Cardiac muscle cell (in vitro differentiated cells and primary cell): ENCODE results near the gene C4B. TPM values are rescaled to one million over a fixed set of nuclear protein-coding genes. Genes with fewer than 3 reads are reported as not detected.
"Not testable (repeated sequence)": the region's sequence is repeated elsewhere in the genome, so short reads cannot be mapped to it uniquely, and the experiment has no call there.

Source experiments
- DNase-seq, 2 donors: peaks; one replicate each; pipeline versions ENCODE4 v3.0.0 to v3.0.0-alpha.2; 2010 to 2017; ENCODE audit warnings: low read depth in 1 of 2, low spot score in 1 of 2
- H3K27ac ChIP-seq: fragments of 200-600 bp; sonication (generic); 2 replicates; pipeline ENCODE4 v1.5.1; 2016
- H3K27me3 ChIP-seq: fragments of 200-600 bp; sonication (generic); 2 replicates; pipeline ENCODE4 v1.6.0; 2016; ENCODE audit warnings: control low read depth
- H3K36me3 ChIP-seq: fragments of 200-600 bp; sonication (generic); 2 replicates; pipeline ENCODE4 v1.5.1; 2016; ENCODE audit warnings: control low read depth
- H3K4me1 ChIP-seq: fragments of 200-600 bp; sonication (generic); 2 replicates; pipeline ENCODE4 v1.8.1; 2017; ENCODE audit warnings: low read depth, mild to moderate bottlenecking, mixed run types
- H3K4me3 ChIP-seq: fragments of 200-600 bp; sonication (generic); 2 replicates; pipeline ENCODE4 v1.5.1; 2016; ENCODE audit warnings: mild to moderate bottlenecking
- H3K9me3 ChIP-seq: fragments of 200-600 bp; sonication (generic); 2 replicates; pipeline ENCODE4 v1.5.1; 2017; ENCODE audit warnings: low read depth, mild to moderate bottlenecking, control low read depth
- polyA plus RNA-seq: library from polyadenylated mRNA; unstranded; fragments of >200 nt; fragmentation: Nextera tagmentation; extraction: Ambion mirVana; gene quantifications from 2 replicates; pipeline ENCODE4 v1.2.1, GENCODE V29; 2016
- total RNA-seq: library from RNA; depleted of rRNA; stranded (reverse); fragments of >200 nt; gene quantifications from 2 replicates; pipeline ENCODE4 v1.2.3, GENCODE V29; 2016
- TF ChIP-seq, protein P1 (sequence below): IDR thresholded peaks from 2 replicates; pipeline ENCODE4 v1.5.1; 2012; ENCODE audit warnings: low read depth, mild to moderate bottlenecking, low read length

The C4B gene
- total and polyA plus RNA-seq, 2 experiments from 2014 or later = 2.7 to 4.1 TPM

DNA sequence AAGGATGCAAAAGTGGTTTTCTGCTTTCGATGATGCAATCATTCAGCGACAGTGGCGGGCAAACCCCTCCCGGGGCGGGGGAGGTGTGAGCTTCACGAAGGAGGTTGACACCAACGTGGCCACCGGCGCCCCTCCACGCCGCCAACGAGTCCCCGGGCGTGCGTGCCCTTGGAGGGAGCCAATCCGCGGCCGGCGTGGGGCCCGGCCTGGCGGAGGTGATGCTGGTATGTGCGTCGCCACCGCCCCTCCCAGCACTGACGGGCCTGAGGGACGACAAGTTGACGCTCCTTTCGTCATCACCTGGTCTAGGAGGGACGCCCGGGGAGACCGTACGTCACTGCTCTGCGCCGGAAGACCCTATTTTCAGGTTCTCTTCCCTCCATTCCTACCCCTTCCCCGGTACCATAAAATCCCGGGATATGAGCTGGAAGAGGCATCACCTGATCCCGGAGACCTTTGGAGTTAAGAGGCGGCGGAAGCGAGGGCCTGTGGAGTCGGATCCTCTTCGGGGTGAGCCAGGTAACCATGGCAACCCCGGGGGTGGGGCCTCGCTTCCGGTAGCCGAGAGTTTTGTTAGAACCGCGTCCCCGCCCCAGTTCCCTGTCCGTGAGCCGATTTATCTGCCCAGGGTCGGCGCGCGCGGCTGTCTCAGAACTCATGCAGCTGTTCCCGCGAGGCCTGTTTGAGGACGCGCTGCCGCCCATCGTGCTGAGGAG, 42.4 kb upstream of the C4B start, which contains the start of gene DXO:
DXO (minus strand) TSS at position 146 of the 716 bp plus-strand sequence. CDS start 463 bp downstream, outside the sequence.
- TF ChIP-seq, protein P1, sequence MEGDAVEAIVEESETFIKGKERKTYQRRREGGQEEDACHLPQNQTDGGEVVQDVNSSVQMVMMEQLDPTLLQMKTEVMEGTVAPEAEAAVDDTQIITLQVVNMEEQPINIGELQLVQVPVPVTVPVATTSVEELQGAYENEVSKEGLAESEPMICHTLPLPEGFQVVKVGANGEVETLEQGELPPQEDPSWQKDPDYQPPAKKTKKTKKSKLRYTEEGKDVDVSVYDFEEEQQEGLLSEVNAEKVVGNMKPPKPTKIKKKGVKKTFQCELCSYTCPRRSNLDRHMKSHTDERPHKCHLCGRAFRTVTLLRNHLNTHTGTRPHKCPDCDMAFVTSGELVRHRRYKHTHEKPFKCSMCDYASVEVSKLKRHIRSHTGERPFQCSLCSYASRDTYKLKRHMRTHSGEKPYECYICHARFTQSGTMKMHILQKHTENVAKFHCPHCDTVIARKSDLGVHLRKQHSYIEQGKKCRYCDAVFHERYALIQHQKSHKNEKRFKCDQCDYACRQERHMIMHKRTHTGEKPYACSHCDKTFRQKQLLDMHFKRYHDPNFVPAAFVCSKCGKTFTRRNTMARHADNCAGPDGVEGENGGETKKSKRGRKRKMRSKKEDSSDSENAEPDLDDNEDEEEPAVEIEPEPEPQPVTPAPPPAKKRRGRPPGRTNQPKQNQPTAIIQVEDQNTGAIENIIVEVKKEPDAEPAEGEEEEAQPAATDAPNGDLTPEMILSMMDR = no peak
- DNase-seq = peak; percentile 99 to 100
- Histone ChIP-seq H3K27me3 (no peaks in the 10 kb centered on the region), H3K9me3 (no peaks in the 10 kb centered on the region), H3K4me3 (peak within 1 kb of the TSS; percentile 67), H3K36me3 (peaks cover 4% of the 10 kb centered on the region), H3K4me1 (peaks cover 5% of the 10 kb centered on the region), H3K27ac (peak within 1 kb of the TSS; percentile 87)

DNA sequence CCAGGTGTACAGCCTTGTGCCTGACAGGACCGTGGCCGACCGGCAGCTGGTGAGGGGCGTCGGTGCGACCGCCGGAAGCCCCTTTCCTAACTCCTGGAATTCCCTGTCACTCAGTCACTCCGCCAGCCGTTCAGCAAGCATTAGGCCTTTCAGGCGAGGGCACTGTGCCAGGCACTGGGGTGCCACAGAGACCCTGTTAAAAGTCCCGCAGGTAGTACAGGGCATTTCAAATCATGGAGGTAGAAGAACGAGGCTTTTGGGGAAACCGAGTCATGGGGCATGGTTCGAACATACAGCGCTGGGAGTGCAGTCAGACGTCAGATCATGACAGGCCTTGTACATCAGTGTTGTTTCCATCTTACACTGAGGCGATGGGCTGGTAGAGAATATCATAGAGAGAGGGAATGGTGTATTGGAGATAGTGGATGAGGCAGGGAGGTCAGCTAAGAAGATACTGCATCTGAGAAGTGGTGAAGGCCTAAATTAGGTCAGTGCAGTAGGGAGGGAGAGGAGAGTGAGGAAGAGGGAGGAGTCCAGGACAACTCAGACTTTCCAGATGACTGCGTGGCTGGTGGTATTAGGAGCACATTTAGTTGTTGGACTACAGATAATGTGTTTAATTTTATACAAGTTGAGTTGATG, 41.8 kb upstream of the C4B start:
- DNase-seq = peak in 1 of 2 donors; percentile 53
- H3K36me3 ChIP-seq = peaks cover under 1% of the 10 kb centered on the region
- TF ChIP-seq, protein P1 = no peak
- H3K27ac ChIP-seq = peak overlapping the region; percentile 87
- peaks cover 5% of the 10 kb centered on the region for H3K4me1 ChIP-seq
- no peaks in the 10 kb centered on the region for H3K27me3 ChIP-seq
- no peaks in the 10 kb centered on the region for H3K9me3 ChIP-seq
- H3K4me3 ChIP-seq = peak overlapping the region; percentile 67

- not testable (repeated sequence) for H3K27ac ChIP-seq, H3K4me3 ChIP-seq, DNase-seq, H3K36me3 ChIP-seq, H3K27me3 ChIP-seq, H3K9me3 ChIP-seq, H3K4me1 ChIP-seq
Measured at GRCh38 chr6:31976065-31976464, 38.5 kb upstream of the C4B start.

GRCh38 chr6:31977816-31978431, 36.7 kb upstream of the C4B start:
- Histone ChIP-seq H3K27me3 (no peaks in the 10 kb centered on the region), H3K36me3 (peaks cover 4% of the 10 kb centered on the region), H3K9me3 (no peaks in the 10 kb centered on the region), H3K4me3 (no peak overlapping the region), H3K4me1 (peaks cover 4% of the 10 kb centered on the region), H3K27ac (no peak overlapping the region)
- no peak for DNase-seq
- TF ChIP-seq, protein P1 = no peak

DNA sequence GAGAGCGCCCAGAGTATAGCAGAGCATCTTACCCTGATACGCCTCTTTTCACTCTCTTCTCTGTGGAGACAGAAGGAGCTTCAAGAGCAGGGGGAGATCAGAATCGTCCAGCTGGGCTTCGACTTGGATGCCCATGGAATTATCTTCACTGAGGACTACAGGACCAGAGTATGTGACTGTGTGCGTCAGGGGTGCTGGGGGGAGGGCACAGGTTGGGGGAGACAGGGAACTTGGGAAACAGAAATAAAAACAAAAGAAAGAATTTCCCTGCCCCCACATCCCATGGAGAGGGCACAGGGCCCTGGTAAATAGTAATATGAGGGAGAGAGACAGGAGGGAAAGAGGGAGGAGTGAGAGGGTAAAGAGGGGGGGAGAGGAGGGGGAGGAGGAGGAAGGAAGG, 35.8 kb upstream of the C4B start:
- Histone ChIP-seq H3K4me3 (no peak overlapping the region), H3K36me3 (peaks cover 4% of the 10 kb centered on the region), H3K27ac (no peak overlapping the region), H3K4me1 (no peaks in the 10 kb centered on the region), H3K27me3 (no peaks in the 10 kb centered on the region), H3K9me3 (no peaks in the 10 kb centered on the region)
- no peak for DNase-seq
- TF ChIP-seq, protein P1 = no peak
